ENCODE results near the gene HDAC1. TPM values are rescaled to one million over a fixed set of nuclear protein-coding genes. Genes with fewer than 3 reads are reported as not detected.

HDAC1 gene
- polyA plus RNA-seq, 1 of the 3 experiments (the other 2 are of a cell fraction) = 172 TPM

DNA sequence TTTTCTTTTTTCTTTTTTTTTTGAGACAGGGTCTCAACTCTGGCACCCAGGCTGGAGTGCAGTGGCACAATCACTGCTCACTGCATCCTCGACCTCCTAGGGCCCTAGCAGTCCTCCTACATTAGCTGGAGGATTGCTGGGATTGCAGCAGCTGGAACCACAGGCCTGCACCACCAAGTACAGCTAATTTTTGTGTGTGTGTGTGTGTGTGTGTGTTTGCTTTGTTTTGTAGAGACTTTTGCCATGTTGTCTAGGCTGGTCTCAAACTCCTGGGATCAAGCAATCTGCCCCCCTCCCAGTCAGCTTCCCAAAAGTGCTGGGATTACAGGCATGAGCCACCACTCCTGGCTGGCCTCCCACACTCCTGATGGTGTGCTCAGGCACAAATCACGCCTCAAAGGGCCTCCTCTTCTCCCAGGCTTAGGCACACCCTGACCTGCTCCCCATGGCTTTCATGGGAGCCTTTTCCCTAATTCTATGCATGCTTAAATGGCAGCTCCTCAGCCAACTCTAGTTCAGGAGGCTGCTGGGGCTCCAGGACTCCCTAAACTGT, 61.0 kb downstream of the HDAC1 start (continued):
- TF ChIP-seq PBX3 (IDR thresholded peaks at IDR 0.05) = no peak
- TF ChIP-seq, protein P1, sequence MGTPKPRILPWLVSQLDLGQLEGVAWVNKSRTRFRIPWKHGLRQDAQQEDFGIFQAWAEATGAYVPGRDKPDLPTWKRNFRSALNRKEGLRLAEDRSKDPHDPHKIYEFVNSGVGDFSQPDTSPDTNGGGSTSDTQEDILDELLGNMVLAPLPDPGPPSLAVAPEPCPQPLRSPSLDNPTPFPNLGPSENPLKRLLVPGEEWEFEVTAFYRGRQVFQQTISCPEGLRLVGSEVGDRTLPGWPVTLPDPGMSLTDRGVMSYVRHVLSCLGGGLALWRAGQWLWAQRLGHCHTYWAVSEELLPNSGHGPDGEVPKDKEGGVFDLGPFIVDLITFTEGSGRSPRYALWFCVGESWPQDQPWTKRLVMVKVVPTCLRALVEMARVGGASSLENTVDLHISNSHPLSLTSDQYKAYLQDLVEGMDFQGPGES (IDR thresholded peaks at IDR 0.05; ENCODE audit: low read depth, low read length) = no peak
- no peak for TF ChIP-seq GATA2 (CRISPR knock-in tag; IDR thresholded peaks at IDR 0.05)
- TF ChIP-seq JUND (IDR thresholded peaks at IDR 0.05) = no peak

DNA sequence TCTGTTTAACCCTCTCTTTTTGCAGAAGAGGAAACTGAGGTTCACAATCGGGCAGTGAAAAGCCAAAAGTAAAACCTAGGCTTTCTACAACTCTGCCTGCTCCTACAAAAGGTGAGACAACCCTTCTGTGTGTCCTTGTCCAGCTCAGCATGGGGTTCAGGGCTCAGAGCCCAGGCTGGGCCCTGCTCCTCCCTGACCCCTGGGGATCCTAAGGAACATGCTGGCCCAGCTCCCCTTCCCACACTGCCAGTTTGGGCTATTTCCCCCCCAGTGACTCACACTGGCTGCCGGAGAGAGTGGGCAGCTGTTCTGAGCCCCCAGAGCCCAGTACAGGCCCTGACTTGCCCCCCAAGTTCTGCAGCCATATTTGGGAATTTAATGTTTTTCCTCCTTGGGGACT, 61.5 kb downstream of the HDAC1 start:
- Histone ChIP-seq H3K4me3 (ENCODE audit: low read depth in 2 of 2, low read length in 1 of 2) (no peak overlapping the region), H3K79me2 (ENCODE audit: insufficient read depth) (peaks cover 8% of the 10 kb centered on the region; the same call in 1 of the 2 replicates), H4K20me1 (ENCODE audit: insufficient read depth) (no peaks in the 10 kb centered on the region), H3K27me3 (ENCODE audit: insufficient read depth) (no peaks in the 10 kb centered on the region), H3K9ac (no peak overlapping the region), H3K4me1 (ENCODE audit: control insufficient read depth in 1 of 2, insufficient read depth in 2 of 2, low read depth in 1 of 2, low read length in 1 of 2) (peaks cover 4 to 9% of the 10 kb centered on the region in 2 experiments; a peak in 2 of 4 replicates), H3K27ac (ENCODE audit: low read depth in 2 of 2, low read length in 1 of 2) (no peak overlapping the region), H3K9me2 (no peaks in the 10 kb centered on the region), H3K36me3 (replicated peaks in 1 of 2; ENCODE audit: control insufficient read depth in 1 of 2, insufficient read depth in 2 of 2, low read length in 1 of 2) (no peaks in the 10 kb centered on the region), H3K9me3 (no peaks in the 10 kb centered on the region), H3K4me2 (no peak overlapping the region), H3F3A (replicated peaks; ENCODE audit: insufficient read depth) (peaks cover 8% of the 10 kb centered on the region), H2AFZ (ENCODE audit: low read depth) (no peak overlapping the region)
- CTCF ChIA-PET = interaction anchor here (0.6 to 2.0 kb wide), 4 partner anchors 9 to 552 kb away, joined by 3 to 5 read pairs (median 4); partner anchors contain the start of genes FAM229A and TSSK3
- WGBS (ENCODE audit: low lambda C conversion rate) = 92% methylated on average over 2 of the region's 2 CpGs
- POLR2A ChIA-PET = interaction anchor here (3.5 kb wide), 1 partner anchor 17 kb away, joined by 24 read pairs; the partner anchor contains the start of gene MARCKSL1
- no peak for DNase-seq
- TF ChIP-seq EZH2phosphoT487 (IDR thresholded peaks at IDR 0.05; ENCODE audit: borderline replicate concordance, low read depth) (no peak), GABPA (IDR thresholded peaks at IDR 0.05; ENCODE audit: low read depth) (no peak), USF2 (IDR thresholded peaks at IDR 0.05; ENCODE audit: borderline replicate concordance, low read depth, low read length) (no peak), CHD2 (IDR thresholded peaks at IDR 0.05; ENCODE audit: low read length, partially characterized antibody) (no peak), FOXJ3 (CRISPR knock-in tag; IDR thresholded peaks at IDR 0.05) (no peak), RXRA (IDR thresholded peaks at IDR 0.05; ENCODE audit: borderline replicate concordance, low read depth) (no peak), USF1 (IDR thresholded peaks at IDR 0.05; ENCODE audit: borderline replicate concordance, low read depth) (no peak), POLR2AphosphoS5 (IDR thresholded peaks at IDR 0.05; ENCODE audit: low read depth, low read length) (no peak), ZBTB33 (IDR thresholded peaks at IDR 0.05; ENCODE audit: borderline replicate concordance, low read depth) (no peak), SIN3A (IDR thresholded peaks at IDR 0.05; ENCODE audit: borderline replicate concordance, low read depth, low read length) (no peak), YY1 (IDR thresholded peaks at IDR 0.05; ENCODE audit: low read depth) (no peak), JUND (IDR thresholded peaks at IDR 0.05) (no peak), TCF12 (IDR thresholded peaks at IDR 0.05) (no peak), TEAD4 (IDR thresholded peaks at IDR 0.05; ENCODE audit: borderline replicate concordance, insufficient read depth) (no peak), RAD21 (IDR thresholded peaks at IDR 0.05; ENCODE audit: low read length) (no peak), NRF1 (IDR thresholded peaks at IDR 0.05; ENCODE audit: low read depth, low read length) (no peak), NFIC (IDR thresholded peaks at IDR 0.05; ENCODE audit: borderline replicate concordance) (no peak)
